Mammary epithelial cell (primary cell): ENCODE measurements around the gene CYFIP1.

Experiments used
- CTCF ChIP-seq, 2 donors: IDR thresholded peaks in 1 of 2; conservative IDR thresholded peaks in 1 of 2; 2 replicates each; pipeline ENCODE4 v1.5.1; 2011 to 2012; ENCODE audit warnings: inconsistent platforms in 2 of 2, low read length in 2 of 2, mild to moderate bottlenecking in 2 of 2, control low read depth in 1 of 2, low read depth in 1 of 2; ENCODE audit not compliant: insufficient read depth in 1 of 2; ENCODE audit errors: extremely low read depth in 1 of 2
- EZH2 ChIP-seq: IDR thresholded peaks from 2 replicates; pipeline ENCODE4 v1.6.1; 2012; ENCODE audit warnings: low read length, inconsistent platforms, borderline replicate concordance

GRCh38 chr15:22869856-22870255, 110.3 kb downstream of the CYFIP1 start:
- TF ChIP-seq CTCF (conservative IDR thresholded peaks at IDR 0.05 in 1 of 2, IDR thresholded peaks at IDR 0.05 in 1 of 2; ENCODE audit: extremely low read depth in 1 of 2, insufficient read depth in 1 of 2, low read depth in 1 of 2, low read length in 2 of 2) (no peak), EZH2 (no peak)
